Panc1 (cell line): ENCODE results near the gene PKMYT1.

Experiments used
- CTCF ChIP-seq: fragments of 450-650 bp; IDR thresholded peaks from 2 replicates; pipeline ENCODE4 v1.5.1; 2017; ENCODE audit warnings: mild to moderate bottlenecking
- POLR2AphosphoS5 ChIP-seq: IDR thresholded peaks from 2 replicates; pipeline ENCODE4 v1.6.1; 2012; ENCODE audit warnings: mild to moderate bottlenecking, low read depth, low read length, moderate library complexity
- REST ChIP-seq, 2 experiments: IDR thresholded peaks; 2 replicates each; pipeline ENCODE4 v1.6.1; 2011 to 2012; ENCODE audit warnings: low read depth in 2 of 2, control low read depth in 1 of 2, low read length in 1 of 2, mild to moderate bottlenecking in 1 of 2, moderate library complexity in 1 of 2; ENCODE audit not compliant: insufficient read depth in 1 of 2
- SIN3A ChIP-seq: IDR thresholded peaks from 2 replicates; pipeline ENCODE4 v1.6.1; 2012; ENCODE audit warnings: low read depth, mild to moderate bottlenecking, low read length, moderate library complexity, borderline replicate concordance; ENCODE audit not compliant: insufficient read depth
- TCF7L2 ChIP-seq: IDR thresholded peaks from 2 replicates; pipeline ENCODE4 v1.6.1; 2011; ENCODE audit warnings: mild to moderate bottlenecking, low read depth, low read length, inconsistent platforms

GRCh38 chr16:3007957-3008689 is 27.9 kb upstream of the PKMYT1 start:
- TF ChIP-seq CTCF (no peak), POLR2AphosphoS5 (no peak), TCF7L2 (no peak), SIN3A (no peak), REST (IDR thresholded peaks at IDR 0.05; ENCODE audit: insufficient read depth in 1 of 2, low read depth in 2 of 2, low read length in 1 of 2) (no peak)
